ENCODE measurements around the gene EFR3B. TPM values are rescaled to one million over a fixed set of nuclear protein-coding genes. Genes with fewer than 3 reads are reported as not detected.

EFR3B gene
- total and polyA plus RNA-seq, 3 experiments from 2014 or later: 0.16 to 0.27 (median 0.20) TPM

GRCh38 chr2:25109822-25110221 is 67.9 kb downstream of the EFR3B start:
- Mint-ChIP-seq H3K9me3 (no peaks in the 10 kb centered on the region), H3K36me3 (no peaks in the 10 kb centered on the region), H3K4me3 (no peak overlapping the region), H3K27me3 (peaks cover 9 to 23% of the 10 kb centered on the region in 2 donors), H3K27ac (no peak overlapping the region), H3K4me1 (no peaks in the 10 kb centered on the region)
- ChIA-PET CTCF (no interaction called here), POLR2A (no interaction called here)
- Histone ChIP-seq H3K27me3 (ENCODE audit: insufficient read depth, low read length, poor library complexity, severe bottlenecking) (no peaks in the 10 kb centered on the region), H3K4me3 (ENCODE audit: low read length) (no peak overlapping the region), H3K27ac (ENCODE audit: low read depth, low read length) (no peak overlapping the region), H3K9me3 (ENCODE audit: low read length) (no peaks in the 10 kb centered on the region), H3K36me3 (ENCODE audit: insufficient read depth, low read length) (no peaks in the 10 kb centered on the region), H3K4me1 (ENCODE audit: insufficient read depth, low read length) (no peaks in the 10 kb centered on the region)
- no peak for DNase-seq

DNA sequence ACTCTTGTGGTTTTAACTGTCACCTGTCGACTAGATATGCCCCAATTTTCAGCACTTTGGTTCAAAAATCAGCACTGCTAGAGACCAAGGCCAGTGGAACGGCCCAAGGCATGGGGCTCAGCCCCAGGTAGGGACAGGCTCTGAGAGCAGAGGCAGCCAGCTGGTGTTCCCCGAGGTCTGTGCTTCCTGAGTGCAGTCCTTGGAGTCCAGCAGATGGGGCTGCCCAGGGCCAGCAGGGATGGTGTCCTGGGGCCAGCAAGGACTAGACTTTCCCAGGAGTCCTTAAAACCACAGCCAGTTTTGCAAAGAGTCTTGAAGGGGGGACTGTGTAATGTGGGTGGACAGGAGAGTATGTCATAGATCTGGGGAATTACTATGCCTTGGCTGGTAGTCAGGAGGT is 70.2 kb downstream of the EFR3B start:
- Mint-ChIP-seq H3K9me3 (no peaks in the 10 kb centered on the region), H3K4me3 (no peak overlapping the region), H3K27ac (no peak overlapping the region), H3K27me3 (peaks cover 9 to 36% of the 10 kb centered on the region in 2 donors), H3K36me3 (no peaks in the 10 kb centered on the region), H3K4me1 (no peaks in the 10 kb centered on the region)
- POLR2A ChIA-PET: no interaction called here
- DNase-seq: no peak
- H3K36me3 ChIP-seq (ENCODE audit: insufficient read depth, low read length): no peaks in the 10 kb centered on the region
- no peaks in the 10 kb centered on the region for H3K27me3 ChIP-seq (ENCODE audit: insufficient read depth, low read length, poor library complexity, severe bottlenecking)
- no peak overlapping the region for H3K27ac ChIP-seq (ENCODE audit: low read depth, low read length)
- H3K9me3 ChIP-seq (ENCODE audit: low read length): no peaks in the 10 kb centered on the region
- H3K4me1 ChIP-seq (ENCODE audit: insufficient read depth, low read length): no peaks in the 10 kb centered on the region
- CTCF ChIA-PET: no interaction called here
- H3K4me3 ChIP-seq (ENCODE audit: low read length): no peak overlapping the region

GRCh38 chr2:25115249-25115883 is 73.5 kb downstream of the EFR3B start:
- ChIA-PET POLR2A (no interaction called here), CTCF (interaction anchor here (1.3 kb wide), 1 partner anchor 140 kb away, joined by 3 read pairs; no protein-coding TSS in a partner anchor)
- DNase-seq: no peak
- Histone ChIP-seq H3K36me3 (ENCODE audit: insufficient read depth, low read length) (no peaks in the 10 kb centered on the region), H3K4me1 (ENCODE audit: insufficient read depth, low read length) (no peaks in the 10 kb centered on the region), H3K9me3 (ENCODE audit: low read length) (no peaks in the 10 kb centered on the region), H3K27me3 (ENCODE audit: insufficient read depth, low read length, poor library complexity, severe bottlenecking) (no peaks in the 10 kb centered on the region), H3K4me3 (ENCODE audit: low read length) (no peak overlapping the region), H3K27ac (ENCODE audit: low read depth, low read length) (no peak overlapping the region)
- Mint-ChIP-seq H3K27me3 (peaks cover 7 to 28% of the 10 kb centered on the region in 2 donors), H3K36me3 (no peaks in the 10 kb centered on the region), H3K4me1 (no peaks in the 10 kb centered on the region), H3K27ac (no peak overlapping the region), H3K9me3 (no peaks in the 10 kb centered on the region), H3K4me3 (no peak overlapping the region)

DNA sequence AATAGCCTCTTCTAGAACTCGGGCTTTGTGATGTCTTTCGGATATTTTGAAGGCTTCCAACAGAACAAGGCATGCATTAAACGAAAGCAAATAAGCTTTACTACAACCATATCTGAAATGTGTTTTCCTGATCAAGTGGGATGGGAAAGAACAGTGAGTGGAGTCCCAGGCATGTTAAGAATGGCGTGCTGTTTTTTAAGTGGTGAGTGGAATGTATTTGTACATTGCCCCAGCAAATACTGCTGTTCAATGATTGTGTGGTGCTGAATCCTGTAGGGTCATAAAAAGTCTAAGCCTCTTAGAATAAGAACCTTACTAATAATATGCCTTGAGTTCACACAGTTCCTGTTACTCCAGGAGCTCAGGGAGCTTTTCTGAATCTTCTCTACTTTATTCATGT is 74.0 kb downstream of the EFR3B start:
- H3K4me3 ChIP-seq (ENCODE audit: low read length): no peak overlapping the region
- DNase-seq: no peak
- no peaks in the 10 kb centered on the region for H3K9me3 ChIP-seq (ENCODE audit: low read length)
- POLR2A ChIA-PET: no interaction called here
- H3K4me1 Mint-ChIP-seq: no peaks in the 10 kb centered on the region
- no peak overlapping the region for H3K27ac ChIP-seq (ENCODE audit: low read depth, low read length)
- CTCF ChIA-PET: interaction anchor here (1.3 kb wide), 1 partner anchor 140 kb away, joined by 3 read pairs; no protein-coding TSS in a partner anchor
- H3K27me3 Mint-ChIP-seq: peaks cover 7 to 23% of the 10 kb centered on the region in 2 donors
- no peaks in the 10 kb centered on the region for H3K36me3 ChIP-seq (ENCODE audit: insufficient read depth, low read length)
- H3K4me1 ChIP-seq (ENCODE audit: insufficient read depth, low read length): no peaks in the 10 kb centered on the region
- H3K4me3 Mint-ChIP-seq: no peak overlapping the region
- no peaks in the 10 kb centered on the region for H3K9me3 Mint-ChIP-seq
- H3K36me3 Mint-ChIP-seq: no peaks in the 10 kb centered on the region
- H3K27me3 ChIP-seq (ENCODE audit: insufficient read depth, low read length, poor library complexity, severe bottlenecking): no peaks in the 10 kb centered on the region
- H3K27ac Mint-ChIP-seq: no peak overlapping the region

DNA sequence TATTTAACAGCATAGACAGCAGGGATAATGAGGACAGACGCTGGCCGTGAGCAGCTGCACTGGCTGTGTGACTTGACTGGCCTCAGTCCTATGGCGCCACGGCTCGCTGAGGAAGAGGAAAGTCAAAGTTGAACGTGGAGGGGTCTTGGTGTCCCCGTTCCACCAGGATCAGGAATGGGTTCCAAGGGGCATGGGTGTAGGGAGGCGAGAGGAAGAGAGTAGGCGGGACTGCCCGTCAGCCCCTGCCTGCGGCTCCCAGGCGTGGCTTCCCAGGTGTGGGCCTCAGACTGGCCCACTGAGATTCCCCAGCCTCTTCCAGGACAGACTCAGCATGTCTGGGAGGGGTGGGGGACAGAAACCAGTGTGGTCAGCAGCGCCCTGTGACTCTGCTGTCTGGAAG is 75.1 kb downstream of the EFR3B start:
- no peak overlapping the region for H3K4me3 Mint-ChIP-seq
- no peaks in the 10 kb centered on the region for H3K9me3 Mint-ChIP-seq
- H3K4me1 ChIP-seq (ENCODE audit: insufficient read depth, low read length): no peaks in the 10 kb centered on the region
- H3K27me3 Mint-ChIP-seq: peaks cover 4 to 18% of the 10 kb centered on the region in 2 donors
- no peaks in the 10 kb centered on the region for H3K36me3 Mint-ChIP-seq
- no peaks in the 10 kb centered on the region for H3K4me1 Mint-ChIP-seq
- H3K27ac Mint-ChIP-seq: no peak overlapping the region
- POLR2A ChIA-PET: no interaction called here
- no peak overlapping the region for H3K27ac ChIP-seq (ENCODE audit: low read depth, low read length)
- H3K36me3 ChIP-seq (ENCODE audit: insufficient read depth, low read length): no peaks in the 10 kb centered on the region
- no peaks in the 10 kb centered on the region for H3K9me3 ChIP-seq (ENCODE audit: low read length)
- H3K4me3 ChIP-seq (ENCODE audit: low read length): no peak overlapping the region
- H3K27me3 ChIP-seq (ENCODE audit: insufficient read depth, low read length, poor library complexity, severe bottlenecking): no peaks in the 10 kb centered on the region
- CTCF ChIA-PET: no interaction called here
- no peak for DNase-seq

DNA sequence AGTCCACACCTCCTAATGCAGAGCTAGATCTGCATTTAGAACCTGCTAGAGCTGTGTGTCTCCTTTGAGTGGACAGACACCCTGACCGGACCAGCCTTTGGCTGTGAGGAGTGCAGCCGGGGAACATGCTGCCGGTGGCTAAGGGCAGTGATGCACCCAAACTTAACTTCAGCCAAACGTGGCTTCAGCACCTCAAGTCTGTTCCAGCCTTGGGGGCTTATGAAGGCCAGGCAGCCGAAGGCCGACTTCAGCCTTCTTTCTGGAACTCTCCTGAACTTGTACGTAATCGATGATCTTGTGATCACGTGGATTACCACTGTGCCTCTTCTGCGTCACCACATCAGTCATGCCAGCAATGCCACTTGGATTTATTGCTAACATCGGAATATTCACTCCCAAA is 77.4 kb downstream of the EFR3B start:
- no peak for DNase-seq
- no peak overlapping the region for H3K27ac Mint-ChIP-seq
- CTCF ChIA-PET: no interaction called here

GRCh38 chr2:25122367-25122766 is 80.5 kb downstream of the EFR3B start:
- H3K9me3 ChIP-seq (ENCODE audit: low read length): no peaks in the 10 kb centered on the region
- H3K36me3 ChIP-seq (ENCODE audit: insufficient read depth, low read length): no peaks in the 10 kb centered on the region
- H3K9me3 Mint-ChIP-seq: no peaks in the 10 kb centered on the region
- H3K4me3 ChIP-seq (ENCODE audit: low read length): no peak overlapping the region
- DNase-seq: no peak
- H3K4me3 Mint-ChIP-seq: no peak overlapping the region
- no peaks in the 10 kb centered on the region for H3K4me1 ChIP-seq (ENCODE audit: insufficient read depth, low read length)
- H3K4me1 Mint-ChIP-seq: no peaks in the 10 kb centered on the region
- no peaks in the 10 kb centered on the region for H3K27me3 ChIP-seq (ENCODE audit: insufficient read depth, low read length, poor library complexity, severe bottlenecking)
- H3K27ac ChIP-seq (ENCODE audit: low read depth, low read length): no peak overlapping the region
- peaks cover 7 to 12% of the 10 kb centered on the region in 2 donors for H3K27me3 Mint-ChIP-seq
- CTCF ChIA-PET: no interaction called here
- peak overlapping the region in 1 of 8 donors; percentile 77 for H3K27ac Mint-ChIP-seq
- H3K36me3 Mint-ChIP-seq: no peaks in the 10 kb centered on the region
- POLR2A ChIA-PET: no interaction called here

More for the DNA sequence above, 77.4 kb downstream of the EFR3B start:
- no peaks in the 10 kb centered on the region for H3K9me3 ChIP-seq (ENCODE audit: low read length)
- H3K9me3 Mint-ChIP-seq: no peaks in the 10 kb centered on the region
- no peaks in the 10 kb centered on the region for H3K36me3 Mint-ChIP-seq
- H3K4me1 ChIP-seq (ENCODE audit: insufficient read depth, low read length): no peaks in the 10 kb centered on the region
- POLR2A ChIA-PET: no interaction called here
- H3K27me3 ChIP-seq (ENCODE audit: insufficient read depth, low read length, poor library complexity, severe bottlenecking): no peaks in the 10 kb centered on the region
- no peaks in the 10 kb centered on the region for H3K4me1 Mint-ChIP-seq
- no peak overlapping the region for H3K4me3 Mint-ChIP-seq
- no peaks in the 10 kb centered on the region for H3K36me3 ChIP-seq (ENCODE audit: insufficient read depth, low read length)
- peaks cover 8 to 26% of the 10 kb centered on the region in 2 donors for H3K27me3 Mint-ChIP-seq
- no peak overlapping the region for H3K4me3 ChIP-seq (ENCODE audit: low read length)
- no peak overlapping the region for H3K27ac ChIP-seq (ENCODE audit: low read depth, low read length)

GRCh38 chr2:25123682-25124081 is 81.8 kb downstream of the EFR3B start:
- CTCF ChIA-PET: interaction anchor here (0.6 kb wide), 1 partner anchor 221 kb away, joined by 3 read pairs; no protein-coding TSS in a partner anchor

More at GRCh38 chr2:25123682-25124081, 81.8 kb downstream of the EFR3B start:
- no peaks in the 10 kb centered on the region for H3K36me3 Mint-ChIP-seq
- Histone ChIP-seq H3K4me3 (ENCODE audit: low read length) (no peak overlapping the region), H3K27ac (ENCODE audit: low read depth, low read length) (no peak overlapping the region), H3K9me3 (ENCODE audit: low read length) (no peaks in the 10 kb centered on the region), H3K27me3 (ENCODE audit: insufficient read depth, low read length, poor library complexity, severe bottlenecking) (no peaks in the 10 kb centered on the region), H3K4me1 (ENCODE audit: insufficient read depth, low read length) (no peaks in the 10 kb centered on the region), H3K36me3 (ENCODE audit: insufficient read depth, low read length) (no peaks in the 10 kb centered on the region)
- no peaks in the 10 kb centered on the region for H3K4me1 Mint-ChIP-seq
- no peak overlapping the region for H3K4me3 Mint-ChIP-seq
- no peak for DNase-seq
- peak overlapping the region in 1 of 8 donors; percentile 84 for H3K27ac Mint-ChIP-seq
- H3K27me3 Mint-ChIP-seq: peaks cover 7 to 8% of the 10 kb centered on the region in 2 donors
- no peaks in the 10 kb centered on the region for H3K9me3 Mint-ChIP-seq
- POLR2A ChIA-PET: no interaction called here
